MCF 10A (cell line): Measurements from ENCODE around the gene CXCR3. TPM values are rescaled to one million over a fixed set of nuclear protein-coding genes. Genes with fewer than 3 reads are reported as not detected.

Experiments
- total RNA-seq: library from RNA; stranded (reverse); gene quantifications from 2 replicates; pipeline ENCODE4 v1.2.3, GENCODE V29; 2022

The CXCR3 gene
- total RNA-seq, 1 experiment from 2014 or later: not detected

Other genes with a start within 250 kb of the CXCR3 start
- gene OGT, start 85.4 kb downstream of the CXCR3 start, total RNA-seq: 282 and 300 TPM in 2 replicates
- 3.4 and 3.8 TPM in 2 replicates for gene GCNA, start 40.1 kb downstream of the CXCR3 start, total RNA-seq
- not detected in 2 replicates for gene CXorf49, start 99.8 kb upstream of the CXCR3 start, total RNA-seq
- not detected in 2 replicates for gene CXorf49B, start 144.8 kb upstream of the CXCR3 start, total RNA-seq